GM10266 (cell line): ENCODE data around the gene SCGB3A2.

Experiments used
- DNase-seq: peaks from one replicate; pipeline ENCODE4 v3.0.0; 2012; ENCODE audit errors: extremely low spot score
- TF ChIP-seq, protein P1 (sequence below): IDR thresholded peaks from 2 replicates; pipeline ENCODE4 v1.5.1; 2012; ENCODE audit warnings: mild to moderate bottlenecking, low read depth; ENCODE audit not compliant: control insufficient read depth, insufficient read depth; ENCODE audit errors: missing control alignments

Gene SCGB3A2, protein sequence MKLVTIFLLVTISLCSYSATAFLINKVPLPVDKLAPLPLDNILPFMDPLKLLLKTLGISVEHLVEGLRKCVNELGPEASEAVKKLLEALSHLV

DNA sequence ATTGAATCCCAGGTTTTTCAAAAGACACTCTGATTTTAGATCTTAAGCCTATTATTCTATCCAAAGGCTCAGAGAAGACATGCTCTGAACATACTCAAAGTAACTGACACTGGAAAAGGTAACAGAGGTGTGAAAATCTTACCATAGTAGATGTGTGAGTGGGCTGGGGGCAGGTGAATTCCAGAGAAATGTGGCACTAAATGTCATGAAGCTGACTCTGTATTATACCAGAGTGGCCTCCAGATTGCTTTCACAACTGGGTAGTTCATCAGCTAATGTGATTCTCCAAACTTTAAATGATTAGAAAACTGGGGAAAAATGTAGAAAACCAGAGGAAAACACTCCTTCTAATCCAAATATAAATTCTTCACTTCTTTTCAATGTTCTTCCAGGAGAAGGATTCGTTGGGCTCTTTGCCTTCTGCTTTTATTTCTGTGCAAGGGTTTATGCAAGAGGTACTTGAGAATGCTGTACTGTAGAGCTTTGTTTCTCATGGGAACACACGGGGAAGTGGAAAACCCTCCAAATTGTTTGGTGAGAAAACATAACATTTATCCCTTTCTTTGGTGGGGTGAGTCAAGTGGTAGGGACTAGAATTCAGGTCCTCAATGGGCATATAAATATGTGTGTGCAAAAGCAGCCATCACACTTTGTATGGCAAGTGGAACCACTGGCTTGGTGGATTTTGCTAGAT, at the start of gene SCGB3A2:
SCGB3A2 (plus strand) TSS at position 646 of the 694 bp plus-strand sequence. CDS start 93 bp downstream, outside the sequence.
- TF ChIP-seq, protein P1, sequence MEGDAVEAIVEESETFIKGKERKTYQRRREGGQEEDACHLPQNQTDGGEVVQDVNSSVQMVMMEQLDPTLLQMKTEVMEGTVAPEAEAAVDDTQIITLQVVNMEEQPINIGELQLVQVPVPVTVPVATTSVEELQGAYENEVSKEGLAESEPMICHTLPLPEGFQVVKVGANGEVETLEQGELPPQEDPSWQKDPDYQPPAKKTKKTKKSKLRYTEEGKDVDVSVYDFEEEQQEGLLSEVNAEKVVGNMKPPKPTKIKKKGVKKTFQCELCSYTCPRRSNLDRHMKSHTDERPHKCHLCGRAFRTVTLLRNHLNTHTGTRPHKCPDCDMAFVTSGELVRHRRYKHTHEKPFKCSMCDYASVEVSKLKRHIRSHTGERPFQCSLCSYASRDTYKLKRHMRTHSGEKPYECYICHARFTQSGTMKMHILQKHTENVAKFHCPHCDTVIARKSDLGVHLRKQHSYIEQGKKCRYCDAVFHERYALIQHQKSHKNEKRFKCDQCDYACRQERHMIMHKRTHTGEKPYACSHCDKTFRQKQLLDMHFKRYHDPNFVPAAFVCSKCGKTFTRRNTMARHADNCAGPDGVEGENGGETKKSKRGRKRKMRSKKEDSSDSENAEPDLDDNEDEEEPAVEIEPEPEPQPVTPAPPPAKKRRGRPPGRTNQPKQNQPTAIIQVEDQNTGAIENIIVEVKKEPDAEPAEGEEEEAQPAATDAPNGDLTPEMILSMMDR = no peak
- no peak for DNase-seq

DNA sequence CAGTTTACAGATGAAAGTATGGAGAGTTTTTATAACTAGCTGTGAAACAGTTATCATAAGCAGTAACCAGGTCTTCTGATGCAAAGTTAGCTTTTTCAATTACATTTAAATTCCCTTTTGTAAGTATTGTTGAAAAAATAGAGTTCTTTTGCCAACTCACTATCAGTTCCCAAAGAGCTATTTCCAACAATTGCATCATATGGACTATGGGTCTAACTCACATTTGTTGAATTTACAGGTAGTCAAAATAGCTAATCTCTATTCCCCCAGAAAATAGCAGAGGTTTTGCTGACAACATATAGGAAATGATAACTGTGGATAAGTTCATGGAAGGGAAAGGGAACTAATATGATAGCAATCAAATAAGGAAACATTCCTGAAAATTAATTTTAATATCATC, 48.5 kb upstream of the SCGB3A2 start:
- TF ChIP-seq, protein P1 = no peak
- DNase-seq = no peak

DNA sequence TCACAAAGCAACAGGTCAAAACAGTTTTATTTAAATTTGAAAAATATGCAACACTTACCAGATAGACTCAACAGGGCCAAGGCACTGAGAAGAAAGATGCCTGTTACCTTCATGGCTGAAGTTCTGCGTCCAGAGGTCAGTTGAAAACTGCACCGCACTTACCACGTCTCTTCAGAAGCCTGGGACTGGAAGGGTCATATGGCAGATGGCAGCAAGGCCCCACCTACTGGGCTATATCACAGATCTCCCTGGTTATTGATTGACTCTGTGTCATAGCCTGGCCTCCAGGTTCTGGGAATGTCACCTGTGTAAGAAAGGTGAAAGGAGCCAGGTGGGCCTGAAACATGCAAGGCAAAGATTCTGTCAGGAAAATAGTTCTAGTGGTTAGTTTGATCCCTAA, 47.0 kb upstream of the SCGB3A2 start, which contains the start of gene SPINK1:
SPINK1 (minus strand) TSS at position 207 of the 400 bp plus-strand sequence; CDS start at position 113, 94 bp downstream.
- TF ChIP-seq, protein P1 = no peak

DNA sequence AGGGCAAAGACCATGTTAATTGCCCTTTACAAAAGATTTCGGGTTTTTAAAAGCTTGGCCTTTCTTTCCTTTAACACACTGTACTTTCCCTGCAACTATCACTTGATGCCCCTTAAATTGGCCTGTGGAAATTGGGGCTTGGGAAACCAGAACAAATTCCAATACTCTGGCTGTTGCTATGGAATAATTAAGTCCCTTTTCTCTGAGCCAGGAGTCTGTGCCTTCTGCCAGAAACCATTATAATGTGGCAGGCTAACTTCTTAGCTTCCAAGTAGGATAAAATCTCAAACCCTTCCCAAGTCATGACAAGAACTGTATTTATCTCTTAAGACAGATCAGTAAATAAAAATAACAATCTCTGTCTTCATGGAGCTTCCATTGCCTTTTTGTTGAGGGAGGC, 46.0 kb upstream of the SCGB3A2 start:
- TF ChIP-seq, protein P1 = no peak
- DNase-seq = no peak

More for the DNA sequence above, 47.0 kb upstream of the SCGB3A2 start, which contains the start of gene SPINK1:
- DNase-seq = no peak

DNA sequence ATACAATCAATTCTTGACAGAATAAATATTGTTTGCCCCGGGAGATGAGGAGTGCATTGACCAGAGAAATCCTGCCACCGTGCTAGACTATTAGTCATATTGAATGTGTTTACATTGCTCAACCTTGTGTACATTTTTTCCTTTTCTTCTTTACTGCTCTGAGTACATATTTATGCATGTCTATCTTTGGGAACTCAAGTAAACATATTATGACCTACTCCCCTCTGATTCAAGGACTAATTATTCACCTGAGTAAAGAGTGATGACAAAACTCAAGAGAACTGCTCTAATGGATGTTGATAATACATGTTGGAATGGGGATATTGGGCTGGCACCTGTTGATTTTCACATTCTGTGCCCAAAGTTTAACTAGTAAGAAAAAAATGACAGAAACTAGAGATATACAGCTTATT, 43.1 kb upstream of the SCGB3A2 start:
- DNase-seq = no peak
- TF ChIP-seq, protein P1 = no peak

DNA sequence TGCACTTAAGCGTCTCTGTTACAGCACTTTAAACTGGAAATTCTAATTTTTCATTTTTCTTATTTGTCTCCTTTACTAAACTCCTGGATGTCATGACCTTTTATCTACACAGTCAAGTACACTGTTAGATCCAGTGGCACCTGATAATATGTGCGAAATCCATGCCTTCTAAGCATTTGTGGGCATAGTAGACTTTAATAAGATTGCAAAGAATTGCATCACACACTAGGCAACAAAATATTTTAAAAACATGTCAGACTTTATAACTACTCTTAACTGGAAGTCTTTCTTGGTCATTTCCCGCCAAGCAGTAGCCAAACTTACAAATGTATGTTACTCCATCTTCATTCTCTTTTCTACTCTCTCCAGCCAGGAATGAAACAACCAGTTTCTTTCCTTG, 42.1 kb upstream of the SCGB3A2 start:
- DNase-seq = no peak

More for the DNA sequence above, 42.1 kb upstream of the SCGB3A2 start:
- TF ChIP-seq, protein P1 = no peak
